ENCODE results near the gene IBA57.

IBA57 gene

GRCh38 chr1:228176024-228176395 is 10.4 kb downstream of the IBA57 start:
- TF ChIP-seq CTCF (IDR thresholded peaks at IDR 0.05; ENCODE audit: extremely low read depth, missing control alignments), result no peak
- no peak for DNase-seq (ENCODE audit: low spot score)

GRCh38 chr1:228176461-228177182 is 11.0 kb downstream of the IBA57 start:
- no peak for TF ChIP-seq CTCF (IDR thresholded peaks at IDR 0.05; ENCODE audit: extremely low read depth, missing control alignments)
- no peak for DNase-seq (ENCODE audit: low spot score)

GRCh38 chr1:228177183-228177475 is 11.5 kb downstream of the IBA57 start:
- TF ChIP-seq CTCF (IDR thresholded peaks at IDR 0.05; ENCODE audit: extremely low read depth, missing control alignments), result no peak
- no peak for DNase-seq (ENCODE audit: low spot score)

GRCh38 chr1:228177721-228178710 is 12.4 kb downstream of the IBA57 start:
- no peak for TF ChIP-seq CTCF (IDR thresholded peaks at IDR 0.05; ENCODE audit: extremely low read depth, missing control alignments)

GRCh38 chr1:228178737-228179684 is 13.4 kb downstream of the IBA57 start:
- no peak for DNase-seq (ENCODE audit: low spot score)

More at GRCh38 chr1:228177721-228178710, 12.4 kb downstream of the IBA57 start:
- no peak for DNase-seq (ENCODE audit: low spot score)

More at GRCh38 chr1:228178737-228179684, 13.4 kb downstream of the IBA57 start:
- TF ChIP-seq CTCF (IDR thresholded peaks at IDR 0.05; ENCODE audit: extremely low read depth, missing control alignments), result no peak
